Measurements from ENCODE around the gene BLNK.

- TF ChIP-seq SIN3A (IDR thresholded peaks at IDR 0.05; ENCODE audit: borderline replicate concordance, insufficient read depth, low read length) (no peak), REST (IDR thresholded peaks at IDR 0.05; ENCODE audit: insufficient read depth in 1 of 2, low read depth in 2 of 2, low read length in 2 of 2) (no peak), TAF1 (IDR thresholded peaks at IDR 0.05; ENCODE audit: borderline replicate concordance, insufficient read depth, low read length) (no peak), POLR2AphosphoS5 (IDR thresholded peaks at IDR 0.05; ENCODE audit: low read depth, low read length) (no peak)
Observed at GRCh38 chr10:96267234-96267705, 4.1 kb downstream of the BLNK start.
